ENCODE measurements around the gene DCK.

DCK gene

DNA sequence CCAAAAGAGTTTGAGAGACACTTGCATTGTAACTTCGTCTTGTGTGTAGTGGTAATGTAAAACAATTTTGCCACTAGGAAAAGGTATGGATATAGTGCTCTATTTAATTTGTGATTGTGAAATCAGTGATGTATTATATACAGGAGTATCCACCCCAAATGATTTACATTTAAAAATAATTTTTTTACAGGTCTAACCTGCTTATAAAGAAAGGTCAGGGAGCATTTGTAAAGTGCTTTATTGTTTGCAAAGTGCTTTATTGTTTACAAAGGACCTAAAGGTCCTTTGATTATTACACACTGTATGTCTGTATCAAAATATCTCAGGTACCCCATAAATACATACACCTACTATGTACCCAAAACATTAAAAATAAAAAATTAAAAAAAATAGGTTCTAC is 70.3 kb downstream of the DCK start:
- no peak for DNase-seq (ENCODE audit: low read depth in 3 of 3)

- no peak for DNase-seq (ENCODE audit: low read depth in 3 of 3)
Observed at GRCh38 chr4:71064521-71064920, 71.1 kb downstream of the DCK start.

- DNase-seq (ENCODE audit: low read depth in 3 of 3): no peak
Observed at GRCh38 chr4:71065991-71066510, 72.6 kb downstream of the DCK start.

DNA sequence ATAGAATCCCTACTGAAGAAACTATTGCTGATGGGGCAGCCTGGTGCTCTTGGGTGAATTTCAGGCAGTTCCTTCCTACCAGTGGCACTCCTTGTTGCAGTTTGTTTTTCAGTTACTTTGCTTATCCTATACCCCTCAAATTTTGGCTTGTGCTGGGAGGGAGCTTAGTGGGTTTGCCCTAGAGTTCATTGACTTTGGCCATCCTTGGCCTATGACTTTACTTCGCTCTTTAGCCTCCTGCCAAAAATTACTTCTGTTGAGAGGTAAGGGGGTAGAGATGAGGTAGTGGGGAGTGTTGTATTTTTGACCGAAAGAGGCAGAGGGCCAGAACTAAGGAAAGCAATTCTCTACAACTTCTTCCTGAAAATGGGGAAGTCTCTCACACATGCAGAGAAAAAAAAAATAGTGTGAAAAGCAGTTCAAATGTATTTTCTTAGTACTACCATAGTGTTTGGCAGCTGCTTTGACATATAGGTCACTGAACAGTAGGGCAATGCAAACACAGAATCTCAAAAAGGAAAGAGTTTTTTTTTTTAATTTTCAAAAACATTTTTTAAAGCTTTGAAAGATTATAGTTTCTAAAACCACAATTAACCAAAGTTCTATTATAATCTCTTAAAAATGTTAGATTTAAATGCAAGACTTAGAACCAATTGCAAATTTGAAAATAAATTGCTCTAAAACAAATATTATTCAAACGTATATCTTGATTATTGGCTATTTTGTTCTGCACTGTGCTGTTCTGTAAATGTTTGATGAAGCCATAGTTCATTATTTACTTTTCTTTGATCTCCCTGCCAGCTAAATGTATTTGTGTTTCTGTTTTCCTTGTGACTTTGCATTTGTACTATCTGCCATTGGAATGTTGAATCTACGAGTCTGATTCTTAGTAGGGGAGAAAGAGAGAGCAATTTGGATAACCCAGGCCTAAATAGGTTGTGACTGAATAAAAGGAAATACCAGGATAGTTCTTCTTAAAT is 73.6 kb downstream of the DCK start:
- no peak for DNase-seq (ENCODE audit: low read depth in 3 of 3)

GRCh38 chr4:71069063-71069462 is 75.6 kb downstream of the DCK start:
- no peak for DNase-seq (ENCODE audit: low read depth in 3 of 3)

GRCh38 chr4:71070015-71070414 is 76.6 kb downstream of the DCK start:
- DNase-seq (ENCODE audit: low read depth in 3 of 3): no peak

GRCh38 chr4:71074452-71075299 is 81.2 kb downstream of the DCK start:
- no peak for DNase-seq (ENCODE audit: low read depth in 3 of 3)

All from stimulated activated CD4-positive, alpha-beta T cell treated with anti-CD3 and anti-CD28 coated beads, TNF-alpha, amount 100 ng/mL, for 48 hours (primary cell).